ENCODE data around the gene TEX101.
"Not testable (repeated sequence)": the region's sequence is repeated elsewhere in the genome, so short reads cannot be mapped to it uniquely, and the experiment has no call there.

Gene TEX101

DNA sequence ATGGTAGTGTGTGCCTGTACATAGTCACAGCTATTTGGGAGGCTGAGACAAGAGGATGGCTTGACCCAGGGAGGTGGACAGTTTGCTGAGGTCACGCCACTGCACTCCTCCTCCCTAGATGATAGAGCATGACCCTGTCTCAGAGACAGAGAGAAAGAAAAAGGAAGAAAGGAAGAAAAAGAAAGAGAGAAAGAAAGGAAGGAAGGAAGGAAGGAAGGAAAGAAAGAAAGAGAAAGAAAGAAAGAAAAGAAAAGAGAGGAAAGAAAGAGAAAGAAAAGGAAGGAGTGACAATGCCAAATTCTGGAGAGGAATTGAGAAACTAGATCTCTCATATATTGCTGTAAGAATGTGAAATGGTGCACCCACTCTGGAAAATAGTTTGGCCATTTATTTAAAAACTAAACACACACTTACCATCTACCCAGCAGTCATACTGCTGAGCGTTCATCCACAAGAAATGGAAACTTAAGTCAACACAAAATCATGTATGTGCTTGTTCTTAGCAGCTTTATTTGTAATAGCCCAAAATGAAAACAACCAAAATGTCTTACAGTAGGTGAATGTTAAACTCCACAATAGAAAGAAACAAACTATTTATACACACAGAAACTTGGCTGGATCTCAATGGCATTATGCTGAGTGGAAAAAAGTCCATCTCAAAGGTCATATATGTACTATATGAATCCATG lies 7.5 kb downstream of the TEX101 start:
- no peak for FAIRE-seq

DNA sequence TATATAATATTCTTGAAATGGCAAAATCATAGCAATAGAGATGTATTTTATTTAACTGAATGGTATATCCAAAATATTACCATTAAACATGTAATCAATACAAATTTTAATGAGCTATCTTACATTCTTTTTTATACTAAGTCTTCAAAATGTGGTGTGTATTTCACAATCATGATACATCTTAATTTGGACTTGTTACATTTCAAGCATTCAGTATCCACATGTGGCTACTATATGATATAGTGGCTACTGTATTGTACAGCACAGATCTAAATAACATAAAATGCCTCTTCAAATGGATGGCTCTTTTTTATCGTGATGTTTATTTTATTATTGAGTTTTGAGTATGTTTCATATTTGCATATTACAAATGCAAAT lies 8.0 kb downstream of the TEX101 start:
- FAIRE-seq = no peak

DNA sequence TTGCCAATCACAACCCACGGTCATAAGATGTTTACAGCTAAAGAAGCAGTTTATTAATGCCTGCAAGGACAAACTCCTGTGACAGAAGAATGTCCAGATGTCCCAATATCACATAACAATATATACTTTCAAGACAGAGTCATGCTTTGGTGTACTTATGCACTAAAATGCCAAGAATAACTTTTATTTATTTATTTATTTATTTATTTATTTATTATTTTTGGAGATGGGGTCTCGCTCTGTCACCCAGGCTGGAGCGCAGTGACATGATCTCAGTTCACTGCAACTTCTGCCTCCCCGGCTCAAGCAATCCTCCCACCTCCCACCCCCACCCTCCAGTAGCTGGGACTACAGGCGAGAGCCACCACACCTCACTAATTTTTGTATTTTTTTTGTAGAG lies 9.1 kb downstream of the TEX101 start:
- no peak for FAIRE-seq

DNA sequence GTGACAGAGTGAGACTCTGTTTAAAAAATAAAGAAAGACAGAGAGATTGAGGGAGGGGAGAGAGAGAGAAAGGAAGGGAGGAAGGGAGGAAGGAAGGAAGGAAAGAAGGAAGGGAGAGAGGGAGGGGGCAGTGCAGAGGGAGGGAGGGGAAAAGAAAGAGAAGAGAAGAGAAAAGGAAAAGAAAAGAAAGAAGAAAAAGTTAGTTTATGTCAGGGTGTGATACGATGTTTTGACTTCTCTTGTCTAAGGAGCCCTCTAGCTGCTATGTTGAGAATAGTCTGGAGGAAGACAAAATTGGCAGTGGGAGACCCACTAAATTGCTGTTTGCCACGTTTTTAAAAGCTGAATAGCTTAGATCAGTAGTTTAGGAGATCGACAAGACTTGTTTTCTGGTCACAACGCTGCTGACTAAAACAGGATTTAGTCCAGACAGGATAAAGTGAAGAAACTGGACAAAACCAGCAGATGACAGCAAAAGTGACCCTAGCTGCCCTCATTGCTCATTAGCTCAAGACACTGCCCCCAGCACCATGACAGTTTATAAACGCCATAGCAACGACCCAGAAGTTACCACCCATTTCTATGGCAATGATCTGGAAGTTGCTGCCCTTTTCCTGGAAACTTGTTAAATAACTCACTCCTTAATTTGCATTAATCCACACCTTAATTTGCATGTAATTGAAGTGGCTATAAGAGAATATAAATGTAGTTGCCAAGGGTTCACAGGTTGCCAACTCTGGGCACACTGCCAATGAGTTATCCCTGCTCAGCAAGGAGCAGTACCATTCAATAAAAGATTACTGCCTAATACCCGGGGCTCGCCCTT lies 11.1 kb downstream of the TEX101 start:
- FAIRE-seq = peak; percentile 29

DNA sequence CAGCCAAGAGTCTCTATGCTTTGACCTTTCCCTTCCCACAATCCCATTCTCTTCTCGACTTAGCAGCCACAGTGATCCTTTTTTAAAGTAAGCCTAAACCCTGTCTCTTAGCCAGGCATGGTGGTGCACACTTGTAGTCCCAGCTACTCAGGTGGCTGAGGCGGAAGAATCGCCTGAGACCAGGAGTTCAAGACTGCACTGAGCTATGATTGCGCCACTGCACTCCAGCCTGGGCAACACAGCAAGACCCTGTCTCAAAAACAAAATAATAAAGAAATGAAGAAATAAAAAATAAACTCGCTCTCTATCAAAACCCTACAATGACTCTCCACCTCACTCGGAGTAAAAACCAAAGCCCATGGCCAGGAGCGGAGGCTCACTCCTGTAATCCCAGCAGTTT lies 14.7 kb downstream of the TEX101 start:
- no peak for FAIRE-seq

DNA sequence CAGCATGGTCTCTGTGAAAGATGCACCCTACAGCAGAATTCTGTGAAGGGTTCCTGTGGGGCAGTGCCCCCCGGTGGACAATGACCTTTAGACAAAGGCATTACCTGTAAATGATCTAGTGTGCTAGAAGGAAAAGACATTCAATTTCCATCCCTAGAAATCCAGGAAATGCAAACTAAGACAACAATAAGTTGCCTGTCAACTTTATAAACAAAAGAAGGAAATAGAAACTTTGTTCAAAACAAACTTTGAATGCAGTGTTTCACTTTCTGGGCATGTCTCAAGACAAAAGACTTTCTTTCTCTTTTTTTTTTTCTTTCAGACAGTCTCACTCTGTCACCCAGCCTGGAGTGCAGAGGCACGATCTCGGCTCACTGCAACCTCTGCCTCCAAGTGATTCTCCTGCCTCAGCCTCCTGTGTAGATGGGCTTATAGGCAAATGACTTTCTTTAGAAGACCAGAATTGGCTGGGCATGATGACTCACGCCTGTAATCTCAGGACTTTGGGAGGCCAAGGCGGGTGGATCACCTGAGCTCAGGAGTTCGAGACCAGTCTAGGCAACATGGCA lies 15.5 kb downstream of the TEX101 start:
- FAIRE-seq = no peak

DNA sequence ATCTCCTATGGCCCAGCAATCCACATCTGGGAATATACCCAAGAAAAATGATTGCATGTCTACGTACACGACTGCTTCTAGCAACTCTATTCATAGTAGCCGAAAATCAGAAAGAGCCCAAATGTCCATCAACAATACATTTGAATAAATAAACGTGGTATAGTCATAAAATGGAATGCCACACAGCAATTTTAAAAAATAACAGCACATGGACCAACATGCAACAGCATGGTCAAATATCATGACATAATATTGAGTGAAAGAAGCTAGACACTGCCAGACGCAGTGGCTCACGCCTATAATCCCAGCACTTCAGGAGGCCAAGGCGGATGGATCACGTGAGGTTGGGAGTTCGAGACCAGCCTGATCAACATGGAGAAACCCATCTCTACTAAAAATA lies 16.3 kb downstream of the TEX101 start:
- FAIRE-seq = no peak

DNA sequence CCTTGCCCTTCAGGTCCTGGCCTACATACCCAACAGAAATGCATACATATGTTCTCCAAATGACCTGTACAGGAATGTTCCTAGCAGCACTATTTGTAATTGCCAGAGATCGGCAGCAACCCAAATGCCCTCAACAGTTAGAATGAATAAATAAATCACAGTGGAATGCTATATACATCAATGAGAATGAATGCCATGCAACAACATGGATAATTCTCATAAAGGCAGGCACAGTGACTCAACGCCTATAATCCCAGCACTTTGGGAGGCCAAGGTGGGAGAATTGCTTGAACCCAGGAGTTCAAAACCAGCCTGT lies 18.6 kb downstream of the TEX101 start:
- no peak for FAIRE-seq

DNA sequence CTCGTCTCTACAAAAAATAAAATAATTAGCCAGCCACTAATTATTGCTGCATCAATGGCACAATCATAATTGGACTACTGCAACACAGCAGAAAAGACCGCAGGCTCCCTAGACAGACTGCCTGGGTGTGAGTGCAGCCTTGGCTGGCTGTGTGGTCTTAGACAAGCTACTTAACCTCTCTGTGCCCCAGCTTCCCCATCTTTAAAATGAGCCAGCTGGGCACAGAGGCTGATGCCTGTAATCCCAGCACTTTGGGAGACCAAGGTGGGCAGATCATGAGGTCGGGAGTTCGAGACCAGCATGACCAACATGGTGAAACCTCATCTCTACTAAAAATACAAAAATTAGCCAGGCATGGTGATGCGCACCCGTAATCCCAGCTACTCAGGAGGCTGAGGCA lies 19.0 kb downstream of the TEX101 start:
- no peak for FAIRE-seq

DNA sequence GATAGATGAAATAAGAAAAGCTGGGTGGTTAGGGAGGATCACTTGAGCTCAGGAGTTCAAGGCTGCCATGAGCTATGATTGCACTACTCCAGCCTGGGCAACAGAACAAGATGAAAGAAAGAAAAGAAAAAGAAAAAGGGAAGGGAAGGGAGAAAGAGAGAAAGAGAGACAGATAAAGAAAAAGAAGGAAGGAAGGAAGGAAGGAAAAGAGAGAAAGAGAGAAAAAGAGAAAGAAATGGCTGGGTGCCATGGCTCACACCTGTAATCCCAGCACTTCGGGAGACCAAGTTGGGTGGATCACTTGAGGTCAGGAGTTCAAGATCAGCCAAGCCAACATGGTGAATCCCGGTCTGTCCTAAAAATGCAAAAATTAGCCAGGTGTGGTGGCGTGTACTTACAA lies 21.1 kb downstream of the TEX101 start:
- no peak for FAIRE-seq

DNA sequence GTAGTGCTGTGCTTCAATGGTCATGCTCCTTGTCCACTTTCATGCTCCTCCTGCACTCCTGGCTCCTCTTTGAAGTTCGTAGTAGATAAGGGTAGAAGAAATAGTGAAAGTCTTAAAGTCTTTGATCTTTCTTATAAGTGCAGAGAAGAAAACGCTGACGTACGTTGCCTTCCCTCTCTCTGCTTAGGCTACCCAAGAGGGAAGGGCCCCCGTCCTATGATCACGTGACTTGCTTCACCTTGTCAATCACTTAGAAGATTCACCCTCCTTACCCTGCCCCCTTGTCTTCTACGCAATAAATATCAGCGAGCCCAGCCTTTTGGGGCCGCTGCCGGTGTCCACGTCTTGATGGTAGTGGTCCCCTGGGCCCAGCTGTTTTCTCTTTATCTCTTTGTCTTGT lies 22.6 kb downstream of the TEX101 start:
- not testable (repeated sequence) for FAIRE-seq

DNA sequence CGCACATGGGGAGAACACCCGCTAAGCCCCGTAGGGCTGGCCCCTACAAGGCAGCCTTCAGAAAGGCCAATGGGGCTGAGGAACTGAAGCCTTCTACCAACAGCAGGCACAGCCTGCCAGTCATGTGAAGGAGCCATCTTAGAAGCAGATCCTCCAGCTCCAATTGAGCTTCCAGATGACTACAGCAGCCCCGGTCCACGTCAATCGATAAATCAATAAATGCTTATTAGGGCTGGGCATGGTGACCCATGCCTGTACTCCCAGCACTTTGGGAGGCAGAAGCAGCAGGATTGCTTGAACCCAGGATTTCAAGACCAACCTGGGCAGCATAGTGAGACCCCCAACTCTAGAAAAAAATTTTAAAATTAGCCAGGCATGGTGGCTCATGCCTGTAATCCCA lies 23.0 kb downstream of the TEX101 start:
- no peak for FAIRE-seq

DNA sequence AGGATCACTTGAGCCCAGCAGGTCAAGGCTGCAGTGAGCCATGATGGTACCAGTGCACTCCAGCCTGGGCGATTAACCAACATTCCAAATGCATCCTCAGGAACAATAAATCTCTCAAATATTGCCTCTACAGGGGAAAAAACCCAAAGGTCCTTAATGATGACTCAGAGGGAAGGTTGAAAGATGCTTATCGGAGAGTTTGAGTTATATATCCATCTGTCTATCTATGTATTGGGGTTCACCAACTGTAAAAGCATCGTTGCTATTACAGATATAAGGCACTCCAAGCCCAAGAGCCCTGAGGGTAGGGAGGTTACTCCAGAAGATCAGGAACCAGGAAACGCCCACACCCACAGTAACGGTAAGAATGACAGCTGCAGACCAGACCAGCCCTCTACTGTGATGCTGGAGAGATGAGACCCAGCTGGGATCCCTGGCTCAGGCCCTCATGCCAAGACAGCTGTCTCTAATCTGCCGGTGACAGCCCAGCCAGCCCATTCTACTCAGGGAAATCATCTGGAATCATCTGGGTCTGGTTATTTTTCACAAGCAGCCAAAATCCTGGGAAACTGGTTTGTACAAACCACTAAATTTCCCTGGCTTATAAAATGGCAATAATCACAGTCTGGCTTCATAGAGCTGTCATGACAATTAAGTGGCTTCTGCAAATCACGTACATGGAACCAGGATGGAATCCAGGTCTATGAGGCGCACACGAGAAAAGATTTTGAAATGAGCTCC lies 23.8 kb downstream of the TEX101 start:
- FAIRE-seq = no peak

DNA sequence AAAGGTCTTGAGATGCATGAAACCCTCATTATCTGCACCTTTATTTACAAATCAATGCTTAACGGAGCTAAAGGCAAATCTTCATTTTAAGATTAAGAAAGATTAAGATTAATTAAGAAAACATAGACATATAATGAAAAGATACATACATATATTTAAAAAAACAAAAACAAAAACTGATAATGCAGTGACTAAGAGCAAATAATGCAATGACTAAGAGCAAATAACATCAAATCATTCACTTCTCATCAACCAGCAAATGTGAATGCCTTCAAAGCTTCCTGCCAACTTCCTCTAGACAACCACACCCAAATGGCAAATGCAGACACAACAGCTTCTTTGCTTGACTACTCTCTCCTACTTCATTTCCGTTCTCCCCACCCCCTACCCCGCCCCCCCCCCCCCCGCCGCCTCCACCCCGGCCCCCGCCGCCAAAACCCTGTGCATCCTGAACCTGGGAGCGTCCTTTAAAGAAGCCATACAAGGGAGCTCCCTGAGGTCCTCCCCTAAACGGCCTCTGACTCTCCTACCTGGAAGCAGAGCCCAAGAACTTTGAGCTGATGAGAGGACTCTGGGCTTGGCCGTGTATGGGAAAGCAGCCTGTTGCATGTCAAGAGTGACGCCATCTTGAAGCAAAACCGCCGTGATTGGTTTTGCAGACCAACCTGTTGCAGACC lies 24.5 kb downstream of the TEX101 start:
- FAIRE-seq = no peak

DNA sequence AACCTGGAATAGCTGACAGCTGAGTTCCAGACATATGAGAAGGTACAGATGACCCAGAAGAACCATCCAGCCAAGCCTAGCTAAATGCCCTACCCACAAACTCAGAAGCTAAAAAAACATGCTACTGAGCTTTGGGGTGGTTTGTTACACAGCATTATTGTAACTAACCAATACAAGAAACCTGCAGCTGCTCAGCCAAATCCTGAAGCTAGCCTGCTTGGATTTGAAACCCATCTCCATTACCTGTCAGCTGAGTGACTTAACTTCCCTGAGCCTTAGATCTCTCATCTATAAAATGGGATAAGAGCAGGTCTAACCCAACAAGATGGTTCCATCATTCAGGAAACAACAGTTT lies 25.0 kb downstream of the TEX101 start:
- FAIRE-seq = no peak

DNA sequence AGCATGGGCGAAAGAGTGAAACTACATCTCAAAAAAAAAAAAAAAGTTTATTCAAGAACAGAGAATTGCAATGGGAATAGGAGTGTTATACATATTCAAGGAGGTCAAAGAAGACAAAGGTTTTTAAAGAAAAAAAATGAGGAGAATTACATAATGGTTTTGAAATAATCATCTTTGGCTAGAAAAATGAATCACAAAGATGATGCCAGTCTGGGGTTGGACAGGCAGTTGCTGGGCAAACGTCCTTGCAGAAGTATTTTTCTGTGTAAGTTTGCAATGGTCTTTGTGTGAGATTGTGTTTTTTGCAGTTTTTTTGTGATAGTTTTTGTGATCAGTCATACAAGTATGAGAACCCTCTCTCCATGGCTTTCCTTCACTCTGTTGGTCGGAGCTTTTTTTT lies 27.0 kb downstream of the TEX101 start:
- FAIRE-seq = no peak

DNA sequence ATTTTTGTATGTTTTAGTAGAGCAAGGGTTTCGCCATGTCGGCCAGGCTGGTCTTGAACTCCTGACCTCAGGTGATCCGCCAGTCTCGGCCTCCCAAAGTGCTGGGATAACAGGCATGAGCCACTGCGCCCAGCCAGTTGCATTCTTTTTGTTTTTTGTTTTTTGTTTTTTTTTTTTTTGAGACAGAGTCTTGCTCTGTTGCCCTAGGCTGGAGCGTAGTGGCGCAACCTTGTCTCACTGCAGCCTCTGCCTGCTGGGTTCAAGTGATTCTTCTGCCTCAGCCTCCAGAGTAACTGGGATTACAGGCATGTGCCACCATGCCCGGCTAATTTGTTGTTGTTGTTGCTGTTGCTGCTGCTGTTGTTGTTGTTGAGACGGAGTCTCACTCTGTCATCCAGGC lies 29.4 kb downstream of the TEX101 start:
- not testable (repeated sequence) for FAIRE-seq

DNA sequence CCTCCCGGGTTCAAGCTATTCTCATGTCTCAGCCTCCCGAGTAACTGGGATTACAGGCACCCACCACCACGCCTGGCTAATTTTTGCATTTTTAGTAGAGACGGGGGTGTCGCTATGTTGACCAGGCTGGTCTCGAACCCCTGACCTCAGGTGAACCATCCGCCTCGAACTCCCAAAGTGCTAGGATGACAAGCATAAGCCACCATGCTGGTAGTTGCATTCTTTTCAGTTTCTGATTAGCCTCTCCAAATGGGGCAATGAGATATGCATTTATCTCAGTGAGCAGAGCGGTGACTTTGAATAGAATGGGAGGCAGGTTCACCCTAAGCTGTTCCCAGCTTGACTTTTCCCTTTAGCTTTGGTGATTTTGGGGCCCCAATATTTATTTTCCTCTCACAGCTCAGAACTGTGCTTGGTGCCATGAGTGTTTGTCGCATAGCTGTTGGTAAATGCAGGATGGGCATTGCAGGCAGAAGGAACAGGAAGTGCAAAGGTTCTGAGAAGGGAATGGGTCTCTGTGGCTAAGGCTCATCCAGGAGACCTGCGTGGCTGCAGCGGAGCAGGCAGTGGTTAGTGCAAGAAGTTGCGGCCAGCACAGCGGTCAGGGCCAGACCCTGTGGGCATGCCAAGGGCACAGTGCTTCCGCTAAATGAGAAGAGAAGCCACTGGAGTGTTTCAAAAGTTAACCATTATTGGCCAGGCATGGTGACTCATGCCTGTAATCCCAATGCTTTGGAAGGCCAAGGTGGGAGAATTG lies 30.0 kb downstream of the TEX101 start:
- FAIRE-seq = no peak

DNA sequence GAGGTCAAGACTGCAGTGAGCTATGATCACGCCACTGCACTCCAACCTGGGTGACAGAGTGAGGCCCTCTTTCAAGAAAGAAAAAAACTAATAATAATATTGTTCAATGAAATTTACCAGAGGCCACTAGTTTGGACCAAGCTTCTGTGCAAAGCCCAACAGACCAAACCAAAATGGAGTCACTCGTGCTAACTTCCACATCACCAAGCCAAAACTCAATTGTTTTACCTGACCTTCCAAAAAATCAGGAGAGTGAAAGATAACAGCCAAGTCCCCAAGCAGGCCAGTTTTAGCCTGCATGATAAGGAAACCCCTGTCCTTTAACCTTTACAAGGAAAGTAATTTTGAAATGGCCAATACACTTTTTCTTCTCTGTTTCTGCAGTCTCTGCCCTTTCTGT lies 30.7 kb downstream of the TEX101 start:
- FAIRE-seq = no peak

DNA sequence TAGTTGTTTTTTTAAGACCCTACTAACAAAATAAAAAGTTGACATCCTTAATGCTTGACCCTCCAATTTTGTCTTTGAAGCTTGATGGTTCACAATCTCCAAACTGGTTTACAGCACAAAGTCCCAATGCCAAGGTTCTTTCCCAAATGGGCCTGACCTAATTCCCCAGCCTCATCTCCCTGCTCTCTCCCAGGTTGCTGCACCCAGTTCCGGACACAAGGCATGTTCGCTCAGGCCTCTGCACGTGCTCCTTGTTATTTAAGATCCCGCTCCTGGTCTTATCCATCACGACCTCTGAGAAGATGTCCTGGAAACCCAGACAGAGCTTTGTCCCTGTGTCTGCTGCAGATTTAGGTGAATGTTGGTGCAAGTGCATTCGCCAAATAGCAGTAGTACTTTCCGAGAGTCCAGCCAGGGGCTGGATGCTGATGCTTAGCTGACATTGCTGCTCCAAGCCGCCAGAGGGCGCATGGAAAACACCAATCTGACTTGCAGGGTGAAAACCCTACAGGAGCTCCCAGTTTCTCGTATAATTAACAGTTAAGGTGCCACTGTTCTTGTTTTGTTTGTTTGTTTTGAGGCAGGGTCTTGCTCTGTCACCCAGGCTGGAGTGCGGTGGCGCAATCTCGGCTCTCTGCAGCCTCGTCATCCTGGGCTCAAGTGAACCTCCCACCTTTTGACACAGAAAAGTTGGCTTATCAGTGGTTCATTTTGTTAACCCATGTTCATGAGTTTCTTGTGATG lies 32.2 kb downstream of the TEX101 start:
- no peak for FAIRE-seq

DNA sequence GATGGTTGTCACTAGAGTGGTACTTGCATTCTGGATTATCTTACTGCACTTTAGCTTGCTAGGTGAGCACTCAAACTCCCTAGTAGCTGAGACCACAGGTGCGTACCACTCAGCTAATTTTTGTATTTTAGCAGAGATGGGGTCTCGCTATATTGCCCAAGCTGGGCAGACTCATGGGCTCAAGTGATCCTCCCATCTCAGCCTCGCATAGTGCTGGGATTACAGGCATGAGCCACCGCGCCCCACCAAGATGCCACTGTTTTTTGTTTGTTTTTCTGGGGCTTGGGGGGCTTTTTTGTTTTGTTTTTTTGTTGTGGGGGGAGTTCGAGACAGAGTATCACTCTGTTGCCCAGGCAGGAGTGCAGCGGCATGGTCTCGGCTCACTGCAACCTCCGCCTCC lies 33.0 kb downstream of the TEX101 start:
- no peak for FAIRE-seq

DNA sequence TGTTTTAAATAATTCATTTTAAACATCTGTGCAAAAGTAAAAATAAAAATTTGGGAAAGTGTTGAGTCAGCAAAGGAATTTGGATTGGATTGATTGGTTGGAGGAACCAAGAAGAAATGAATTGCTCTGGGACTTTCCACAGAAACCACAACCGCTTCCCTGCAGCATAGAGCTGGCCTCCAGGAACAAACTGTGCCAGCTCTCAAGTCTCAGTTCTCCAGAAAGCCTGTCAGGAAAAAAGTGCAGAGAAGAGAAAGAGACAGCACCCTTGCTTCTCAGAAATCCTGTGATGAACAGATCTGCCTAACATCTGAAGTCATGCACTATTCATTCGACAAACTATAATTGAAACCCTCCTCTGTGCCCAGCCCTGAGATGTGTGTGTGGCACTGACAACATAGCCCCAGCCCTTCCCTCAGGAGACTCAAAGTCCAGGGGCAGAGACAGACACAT lies 35.9 kb downstream of the TEX101 start:
- no peak for FAIRE-seq
